Ishikawa (cell line): ENCODE measurements around the gene CEACAM6.

Experiments used
- CEBPB ChIP-seq: IDR thresholded peaks from 2 replicates; pipeline ENCODE4 v1.6.1; 2012
- CREB1 ChIP-seq: IDR thresholded peaks from 2 replicates; pipeline ENCODE4 v1.6.1; 2012; ENCODE audit warnings: low read depth
- EP300 ChIP-seq: IDR thresholded peaks from 2 replicates; pipeline ENCODE4 v1.6.1; 2012; ENCODE audit warnings: borderline replicate concordance
- RAD21 ChIP-seq: IDR thresholded peaks from 2 replicates; pipeline ENCODE4 v1.6.1; 2012; ENCODE audit warnings: low read depth
- TAF1 ChIP-seq: IDR thresholded peaks from 2 replicates; pipeline ENCODE4 v1.6.1; 2012; ENCODE audit warnings: low read depth, mild to moderate bottlenecking
- TEAD4 ChIP-seq: IDR thresholded peaks from 2 replicates; pipeline ENCODE4 v1.6.1; 2012
- YY1 ChIP-seq: IDR thresholded peaks from 2 replicates; pipeline ENCODE4 v1.6.1; 2012; ENCODE audit warnings: low read depth
- TF ChIP-seq, protein P1 (sequence below): IDR thresholded peaks from 2 replicates; pipeline ENCODE4 v1.6.1; 2012
- TF ChIP-seq, protein P2 (sequence below): IDR thresholded peaks from 2 replicates; pipeline ENCODE4 v1.6.1; 2012; ENCODE audit warnings: low read depth, mild to moderate bottlenecking
- TF ChIP-seq, protein P3 (sequence below): IDR thresholded peaks from 2 replicates; pipeline ENCODE4 v1.6.1; 2012

DNA sequence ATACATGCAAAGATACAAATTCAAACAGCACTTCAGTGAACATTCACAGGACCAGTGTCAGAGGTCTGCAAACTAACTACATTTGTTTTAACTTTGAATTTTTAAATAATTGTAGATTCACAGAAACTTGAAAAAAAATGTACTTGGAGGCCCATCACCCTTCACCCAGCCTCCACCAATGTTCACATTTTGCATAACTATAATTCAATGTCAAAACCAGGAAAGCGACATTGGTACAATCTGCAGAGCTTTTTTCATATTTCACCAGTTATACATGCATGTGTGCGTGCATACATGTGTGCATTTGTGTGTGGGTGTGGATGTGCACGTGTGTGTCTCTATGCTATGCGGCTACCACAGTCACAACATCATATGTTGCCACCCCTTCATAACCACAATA, 60.0 kb downstream of the CEACAM6 start:
- TF ChIP-seq, protein P1, sequence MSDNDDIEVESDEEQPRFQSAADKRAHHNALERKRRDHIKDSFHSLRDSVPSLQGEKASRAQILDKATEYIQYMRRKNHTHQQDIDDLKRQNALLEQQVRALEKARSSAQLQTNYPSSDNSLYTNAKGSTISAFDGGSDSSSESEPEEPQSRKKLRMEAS: no peak
- TF ChIP-seq TAF1 (no peak), YY1 (no peak), CREB1 (no peak), EP300 (no peak), TEAD4 (no peak), CEBPB (no peak), RAD21 (no peak)
- TF ChIP-seq, protein P2, sequence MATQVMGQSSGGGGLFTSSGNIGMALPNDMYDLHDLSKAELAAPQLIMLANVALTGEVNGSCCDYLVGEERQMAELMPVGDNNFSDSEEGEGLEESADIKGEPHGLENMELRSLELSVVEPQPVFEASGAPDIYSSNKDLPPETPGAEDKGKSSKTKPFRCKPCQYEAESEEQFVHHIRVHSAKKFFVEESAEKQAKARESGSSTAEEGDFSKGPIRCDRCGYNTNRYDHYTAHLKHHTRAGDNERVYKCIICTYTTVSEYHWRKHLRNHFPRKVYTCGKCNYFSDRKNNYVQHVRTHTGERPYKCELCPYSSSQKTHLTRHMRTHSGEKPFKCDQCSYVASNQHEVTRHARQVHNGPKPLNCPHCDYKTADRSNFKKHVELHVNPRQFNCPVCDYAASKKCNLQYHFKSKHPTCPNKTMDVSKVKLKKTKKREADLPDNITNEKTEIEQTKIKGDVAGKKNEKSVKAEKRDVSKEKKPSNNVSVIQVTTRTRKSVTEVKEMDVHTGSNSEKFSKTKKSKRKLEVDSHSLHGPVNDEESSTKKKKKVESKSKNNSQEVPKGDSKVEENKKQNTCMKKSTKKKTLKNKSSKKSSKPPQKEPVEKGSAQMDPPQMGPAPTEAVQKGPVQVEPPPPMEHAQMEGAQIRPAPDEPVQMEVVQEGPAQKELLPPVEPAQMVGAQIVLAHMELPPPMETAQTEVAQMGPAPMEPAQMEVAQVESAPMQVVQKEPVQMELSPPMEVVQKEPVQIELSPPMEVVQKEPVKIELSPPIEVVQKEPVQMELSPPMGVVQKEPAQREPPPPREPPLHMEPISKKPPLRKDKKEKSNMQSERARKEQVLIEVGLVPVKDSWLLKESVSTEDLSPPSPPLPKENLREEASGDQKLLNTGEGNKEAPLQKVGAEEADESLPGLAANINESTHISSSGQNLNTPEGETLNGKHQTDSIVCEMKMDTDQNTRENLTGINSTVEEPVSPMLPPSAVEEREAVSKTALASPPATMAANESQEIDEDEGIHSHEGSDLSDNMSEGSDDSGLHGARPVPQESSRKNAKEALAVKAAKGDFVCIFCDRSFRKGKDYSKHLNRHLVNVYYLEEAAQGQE: no peak
- TF ChIP-seq, protein P3, sequence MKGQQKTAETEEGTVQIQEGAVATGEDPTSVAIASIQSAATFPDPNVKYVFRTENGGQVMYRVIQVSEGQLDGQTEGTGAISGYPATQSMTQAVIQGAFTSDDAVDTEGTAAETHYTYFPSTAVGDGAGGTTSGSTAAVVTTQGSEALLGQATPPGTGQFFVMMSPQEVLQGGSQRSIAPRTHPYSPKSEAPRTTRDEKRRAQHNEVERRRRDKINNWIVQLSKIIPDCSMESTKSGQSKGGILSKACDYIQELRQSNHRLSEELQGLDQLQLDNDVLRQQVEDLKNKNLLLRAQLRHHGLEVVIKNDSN: no peak
